T-helper 2 cell treated with Interferon-gamma antibody and Interleukin-4, amounts not matched to agents 5 μg/mL and 100 μg/mL, for 36 hours (primary cell): ENCODE results near the gene NABP1.
A peak's percentile ranks its signal among the peaks of the same experiment; 100 is the strongest.

ENCODE experiments used
- DNase-seq: peaks from one replicate; pipeline ENCODE4 v3.0.0; 2021; ENCODE audit warnings: low spot score
- H3K27ac Mint-ChIP-seq: one replicate; pipeline ENCODE4 v1.8.0; 2021; ENCODE audit warnings: mild to moderate bottlenecking, mixed read lengths
- H3K27me3 Mint-ChIP-seq: one replicate; pipeline ENCODE4 v1.8.0; 2021; ENCODE audit warnings: low read depth, mixed read lengths
- H3K36me3 Mint-ChIP-seq: one replicate; pipeline ENCODE4 v1.8.0; 2021; ENCODE audit warnings: low read depth, mixed read lengths
- H3K4me1 Mint-ChIP-seq: one replicate; pipeline ENCODE4 v1.8.0; 2021; ENCODE audit warnings: low read depth, mixed read lengths
- H3K4me3 Mint-ChIP-seq: one replicate; pipeline ENCODE4 v1.8.0; 2022; ENCODE audit warnings: mild to moderate bottlenecking, moderate library complexity, mixed read lengths
- H3K9me3 Mint-ChIP-seq: one replicate; pipeline ENCODE4 v1.8.0; 2021; ENCODE audit warnings: mixed read lengths

Gene NABP1

DNA sequence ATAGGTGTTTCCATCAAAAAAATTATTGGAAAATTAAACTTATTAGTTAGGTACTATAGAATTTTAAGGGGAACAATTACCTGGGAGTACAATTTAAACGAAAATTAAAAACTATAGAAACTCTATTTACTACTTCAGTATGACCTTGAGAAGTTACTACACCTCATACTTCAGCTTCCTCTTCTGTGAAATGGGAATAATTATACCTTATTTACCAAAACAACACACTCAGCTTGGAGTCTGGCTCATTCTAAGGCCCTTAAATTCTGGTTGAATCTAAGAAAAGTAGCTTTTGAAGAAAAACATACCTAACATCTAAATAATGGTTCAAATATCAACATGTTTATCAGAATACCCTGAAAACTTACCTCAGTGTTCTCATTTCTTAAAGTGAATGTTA lies 2.7 kb downstream of the NABP1 start:
- Mint-ChIP-seq H3K9me3 (no peaks in the 10 kb centered on the region), H3K4me3 (peak overlapping the region; percentile 99), H3K36me3 (peaks cover 42% of the 10 kb centered on the region), H3K27me3 (no peaks in the 10 kb centered on the region), H3K4me1 (peaks cover 55% of the 10 kb centered on the region), H3K27ac (peak overlapping the region; percentile 100)
- no peak for DNase-seq

- peaks cover 46% of the 10 kb centered on the region for H3K4me1 Mint-ChIP-seq
- H3K9me3 Mint-ChIP-seq, result no peaks in the 10 kb centered on the region
- DNase-seq, result no peak
- H3K27ac Mint-ChIP-seq, result peak overlapping the region; percentile 6
- H3K27me3 Mint-ChIP-seq, result no peaks in the 10 kb centered on the region
- peak overlapping the region; percentile 46 for H3K4me3 Mint-ChIP-seq
- H3K36me3 Mint-ChIP-seq, result peaks cover 57% of the 10 kb centered on the region
Measured at GRCh38 chr2:191682126-191682525, 4.2 kb downstream of the NABP1 start.

DNA sequence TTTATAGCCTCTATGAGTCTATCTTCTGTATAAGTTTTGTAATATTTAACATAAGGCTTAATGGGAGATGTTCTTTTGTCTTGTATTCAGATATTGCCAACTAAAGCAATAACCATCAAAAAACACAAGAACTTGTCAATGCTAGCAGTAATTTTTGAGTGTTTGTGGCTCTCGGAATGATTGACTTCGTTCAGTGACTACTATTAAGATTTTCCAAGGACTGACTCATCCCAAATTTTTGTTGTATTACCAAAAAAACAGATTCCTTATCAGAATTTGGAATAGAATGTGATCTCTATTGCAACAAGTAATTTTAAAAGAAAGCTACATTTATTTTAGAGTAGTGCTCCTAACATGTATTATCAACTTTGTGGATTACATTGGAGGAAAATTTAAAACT lies 8.1 kb downstream of the NABP1 start:
- no peaks in the 10 kb centered on the region for H3K9me3 Mint-ChIP-seq
- H3K36me3 Mint-ChIP-seq, result peaks cover 62% of the 10 kb centered on the region
- no peak overlapping the region for H3K27ac Mint-ChIP-seq
- H3K4me1 Mint-ChIP-seq, result peaks cover 56% of the 10 kb centered on the region
- H3K4me3 Mint-ChIP-seq, result no peak overlapping the region
- no peak for DNase-seq
- H3K27me3 Mint-ChIP-seq, result no peaks in the 10 kb centered on the region

GRCh38 chr2:191686729-191687128 lies 8.8 kb downstream of the NABP1 start:
- Mint-ChIP-seq H3K27me3 (no peaks in the 10 kb centered on the region), H3K9me3 (no peaks in the 10 kb centered on the region), H3K4me1 (peaks cover 55% of the 10 kb centered on the region), H3K4me3 (no peak overlapping the region), H3K36me3 (peaks cover 56% of the 10 kb centered on the region), H3K27ac (no peak overlapping the region)
- DNase-seq, result no peak

- Mint-ChIP-seq H3K4me1 (peaks cover 46% of the 10 kb centered on the region), H3K9me3 (no peaks in the 10 kb centered on the region), H3K27ac (no peak overlapping the region), H3K36me3 (peaks cover 47% of the 10 kb centered on the region), H3K27me3 (no peaks in the 10 kb centered on the region), H3K4me3 (no peak overlapping the region)
- no peak for DNase-seq
Measured at GRCh38 chr2:191687867-191688266, 9.9 kb downstream of the NABP1 start.

DNA sequence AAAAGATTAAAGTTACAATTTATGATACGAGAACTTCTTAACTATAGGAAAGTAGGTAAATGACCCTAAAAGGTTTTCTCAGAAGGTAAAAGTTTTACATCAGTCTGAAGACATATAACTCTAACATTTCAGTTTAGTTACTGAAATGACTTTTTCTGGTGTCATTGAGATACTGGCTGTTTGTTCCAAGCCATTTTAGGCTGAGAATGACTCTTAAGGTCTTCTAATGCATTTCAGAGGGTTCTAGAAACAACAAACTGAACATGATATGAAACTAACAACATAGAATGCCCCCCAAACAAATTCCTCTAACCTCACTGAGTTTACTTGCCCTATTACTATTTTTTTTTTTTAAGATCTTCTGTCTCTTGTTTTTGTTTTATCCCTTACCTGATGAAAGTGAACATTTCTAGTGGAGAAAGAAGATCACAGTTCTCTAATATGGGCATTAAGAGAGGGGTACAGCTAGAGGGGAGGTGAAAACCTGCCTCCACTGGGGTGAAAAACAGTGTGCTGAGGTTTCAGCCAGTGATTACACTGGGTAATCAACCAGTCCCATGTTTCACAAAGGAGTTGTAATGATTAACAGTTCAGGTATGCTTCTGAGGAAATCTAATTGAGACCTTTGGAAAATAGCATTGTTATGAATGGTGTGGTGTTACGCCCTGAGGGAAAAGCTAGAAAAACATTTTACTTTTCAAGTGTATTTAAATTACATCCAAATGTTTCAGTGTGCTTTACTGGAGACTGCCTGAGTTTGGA lies 11.2 kb downstream of the NABP1 start:
- H3K4me3 Mint-ChIP-seq, result no peak overlapping the region
- peaks cover 43% of the 10 kb centered on the region for H3K36me3 Mint-ChIP-seq
- DNase-seq, result no peak

DNA sequence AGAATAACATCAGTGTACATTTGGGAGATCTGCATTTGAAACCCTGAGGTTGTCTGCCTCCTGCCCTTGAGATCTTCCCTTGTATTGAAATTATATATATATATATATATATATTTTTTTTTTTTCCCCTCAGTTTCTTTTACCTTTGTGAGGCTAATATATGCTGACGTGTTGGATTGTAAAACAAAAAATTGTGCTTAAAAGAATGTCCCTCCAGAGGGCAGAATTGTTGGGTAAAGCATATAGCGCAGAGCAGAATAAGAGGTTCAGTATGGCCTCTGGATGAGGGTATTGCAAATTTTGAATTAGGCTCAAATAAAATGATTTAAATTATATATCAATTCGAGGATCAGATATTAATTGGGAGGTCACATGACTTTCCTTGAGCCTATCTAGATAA lies 12.4 kb downstream of the NABP1 start:
- no peak for DNase-seq
- H3K4me1 Mint-ChIP-seq, result peaks cover 39% of the 10 kb centered on the region
- H3K27me3 Mint-ChIP-seq, result no peaks in the 10 kb centered on the region
- no peak overlapping the region for H3K27ac Mint-ChIP-seq
- H3K4me3 Mint-ChIP-seq, result no peak overlapping the region
- peaks cover 45% of the 10 kb centered on the region for H3K36me3 Mint-ChIP-seq
- H3K9me3 Mint-ChIP-seq, result no peaks in the 10 kb centered on the region

More for the DNA sequence above, 11.2 kb downstream of the NABP1 start:
- no peaks in the 10 kb centered on the region for H3K27me3 Mint-ChIP-seq
- no peaks in the 10 kb centered on the region for H3K9me3 Mint-ChIP-seq
- H3K4me1 Mint-ChIP-seq, result peaks cover 40% of the 10 kb centered on the region
- no peak overlapping the region for H3K27ac Mint-ChIP-seq

DNA sequence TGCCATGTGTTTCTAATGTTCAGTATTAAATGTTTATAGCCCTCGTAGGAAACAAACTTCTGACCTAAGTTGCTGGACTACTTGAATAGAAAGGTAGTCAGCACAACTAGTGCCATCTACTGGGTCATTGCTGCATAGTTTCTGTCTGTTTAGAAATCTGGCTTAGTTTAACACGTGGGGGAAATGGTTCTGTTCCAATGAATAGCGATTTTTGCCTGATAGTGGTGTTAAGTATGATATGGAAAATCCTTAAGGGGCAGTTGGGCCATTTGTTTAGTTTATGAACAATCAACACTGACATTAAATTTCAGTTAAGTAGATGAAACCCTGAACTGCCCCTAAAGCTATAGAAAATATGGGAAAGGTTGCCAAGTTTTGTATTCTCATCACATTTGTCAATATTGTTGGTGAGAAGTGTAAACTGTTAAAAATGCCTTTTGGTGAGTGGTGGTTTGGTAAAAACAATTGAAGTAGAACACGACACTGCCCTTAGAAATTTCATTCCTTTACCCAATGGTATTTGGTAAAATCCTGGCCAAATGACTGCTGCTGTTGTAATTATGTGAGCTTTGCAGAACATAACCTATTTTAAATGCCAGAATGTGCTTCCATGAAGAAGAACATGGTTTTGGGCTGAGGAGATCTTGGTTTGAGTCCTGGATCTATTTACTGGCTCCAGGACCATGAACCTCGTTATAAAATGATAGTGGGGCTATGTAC lies 13.2 kb downstream of the NABP1 start:
- H3K4me1 Mint-ChIP-seq, result peaks cover 37% of the 10 kb centered on the region
- no peak overlapping the region for H3K27ac Mint-ChIP-seq
- no peaks in the 10 kb centered on the region for H3K9me3 Mint-ChIP-seq
- H3K4me3 Mint-ChIP-seq, result no peak overlapping the region
- H3K36me3 Mint-ChIP-seq, result peaks cover 42% of the 10 kb centered on the region
- DNase-seq, result no peak
- H3K27me3 Mint-ChIP-seq, result no peaks in the 10 kb centered on the region

DNA sequence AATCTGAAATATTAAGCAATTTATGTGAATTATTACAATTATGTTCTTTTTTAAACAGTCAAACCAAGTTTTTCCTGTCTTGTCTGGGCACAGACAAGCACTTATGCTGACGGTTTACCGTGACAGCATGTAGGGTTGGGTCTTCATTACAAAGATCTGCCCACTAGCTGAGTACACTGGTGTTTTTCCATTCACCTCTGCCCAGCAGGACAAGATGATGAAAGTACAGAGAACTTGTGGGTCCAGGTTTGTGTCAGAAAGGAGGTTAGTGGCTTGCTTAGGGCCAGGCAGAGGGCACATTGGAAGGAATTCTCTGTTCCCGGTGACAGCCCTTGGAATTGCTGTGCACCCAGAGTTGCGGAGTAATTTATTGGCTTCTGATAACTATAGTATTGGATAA lies 14.0 kb downstream of the NABP1 start:
- Mint-ChIP-seq H3K36me3 (peaks cover 37% of the 10 kb centered on the region), H3K27ac (no peak overlapping the region), H3K9me3 (no peaks in the 10 kb centered on the region), H3K4me1 (peaks cover 33% of the 10 kb centered on the region), H3K4me3 (no peak overlapping the region), H3K27me3 (no peaks in the 10 kb centered on the region)
- DNase-seq, result no peak

- Mint-ChIP-seq H3K9me3 (no peaks in the 10 kb centered on the region), H3K4me3 (no peak overlapping the region), H3K27me3 (no peaks in the 10 kb centered on the region), H3K36me3 (peaks cover 33% of the 10 kb centered on the region), H3K4me1 (peaks cover 29% of the 10 kb centered on the region), H3K27ac (no peak overlapping the region)
- DNase-seq, result no peak
Measured at GRCh38 chr2:191692502-191693115, 14.7 kb downstream of the NABP1 start.

- no peak overlapping the region for H3K27ac Mint-ChIP-seq
- H3K9me3 Mint-ChIP-seq, result no peaks in the 10 kb centered on the region
- no peak overlapping the region for H3K4me3 Mint-ChIP-seq
- H3K36me3 Mint-ChIP-seq, result peaks cover 32% of the 10 kb centered on the region
- H3K4me1 Mint-ChIP-seq, result peaks cover 25% of the 10 kb centered on the region
- no peaks in the 10 kb centered on the region for H3K27me3 Mint-ChIP-seq
- no peak for DNase-seq
Measured at GRCh38 chr2:191693166-191693565, 15.2 kb downstream of the NABP1 start.

- H3K4me3 Mint-ChIP-seq, result no peak overlapping the region
- H3K27me3 Mint-ChIP-seq, result no peaks in the 10 kb centered on the region
- peaks cover 29% of the 10 kb centered on the region for H3K36me3 Mint-ChIP-seq
- no peak overlapping the region for H3K27ac Mint-ChIP-seq
- no peak for DNase-seq
- H3K4me1 Mint-ChIP-seq, result peaks cover 20% of the 10 kb centered on the region
- H3K9me3 Mint-ChIP-seq, result no peaks in the 10 kb centered on the region
Measured at GRCh38 chr2:191693778-191694177, 15.8 kb downstream of the NABP1 start.

DNA sequence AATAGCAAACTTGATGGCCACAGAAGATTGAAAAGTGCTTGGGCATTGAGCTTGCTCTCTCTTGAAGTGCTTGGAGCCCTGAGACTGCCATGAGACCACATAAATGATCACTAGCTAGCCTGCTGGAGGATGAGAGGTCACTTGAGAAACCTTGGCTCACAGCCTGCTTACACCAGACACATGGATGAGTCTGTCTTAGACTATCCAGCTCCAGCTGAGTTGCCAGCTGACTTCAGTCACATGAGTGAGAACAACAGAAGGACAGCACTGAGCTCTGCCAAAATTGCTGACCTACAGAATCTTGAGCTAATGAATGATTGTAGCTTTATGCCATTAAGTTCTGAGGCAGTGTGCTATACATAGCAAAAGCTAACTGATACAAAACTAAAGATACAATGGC lies 18.1 kb downstream of the NABP1 start:
- Mint-ChIP-seq H3K9me3 (no peaks in the 10 kb centered on the region), H3K27me3 (no peaks in the 10 kb centered on the region), H3K27ac (no peak overlapping the region), H3K36me3 (peaks cover 28% of the 10 kb centered on the region), H3K4me1 (peaks cover 6% of the 10 kb centered on the region), H3K4me3 (no peak overlapping the region)
- no peak for DNase-seq

- Mint-ChIP-seq H3K4me1 (peaks cover 2% of the 10 kb centered on the region), H3K27ac (no peak overlapping the region), H3K36me3 (peaks cover 28% of the 10 kb centered on the region), H3K4me3 (no peak overlapping the region), H3K27me3 (no peaks in the 10 kb centered on the region), H3K9me3 (no peaks in the 10 kb centered on the region)
- DNase-seq, result no peak
Measured at GRCh38 chr2:191696966-191697365, 19.0 kb downstream of the NABP1 start.
